COLO668 (cell line): ENCODE data around the gene RPS15.

Source experiments
- DNase-seq: peaks from one replicate; lab custom pipeline; 2025; ENCODE audit not compliant: unreplicated experiment; lab: John Stamatoyannopoulos, UW

Gene RPS15

GRCh38 chr19:1433119-1434039 is 4.8 kb upstream of the RPS15 start:
- no peak for DNase-seq

- no peak for DNase-seq
Measured at GRCh38 chr19:1434040-1434366, 4.2 kb upstream of the RPS15 start.

- no peak for DNase-seq
Measured at GRCh38 chr19:1434577-1435060, 3.6 kb upstream of the RPS15 start.

- no peak for DNase-seq
Measured at GRCh38 chr19:1435378-1435989, 2.7 kb upstream of the RPS15 start.

GRCh38 chr19:1437609-1438008 is 587 bp upstream of the RPS15 start:
- DNase-seq: no peak

- no peak for DNase-seq
Measured at GRCh38 chr19:1438933-1439354, 748 bp downstream of the RPS15 start.

GRCh38 chr19:1439525-1440417 is 1.6 kb downstream of the RPS15 start:
- DNase-seq: peak; percentile 30

- no peak for DNase-seq
Measured at GRCh38 chr19:1440418-1440801, 2.2 kb downstream of the RPS15 start.

GRCh38 chr19:1441022-1441426 is 2.8 kb downstream of the RPS15 start:
- DNase-seq: no peak

GRCh38 chr19:1441677-1442438 is 3.7 kb downstream of the RPS15 start:
- DNase-seq: no peak

- peak; percentile 77 for DNase-seq
Measured at GRCh38 chr19:1445185-1445931, 7.2 kb downstream of the RPS15 start.

- peak; percentile 36 for DNase-seq
Measured at GRCh38 chr19:1445932-1446712, 7.9 kb downstream of the RPS15 start.

- DNase-seq: no peak
Measured at GRCh38 chr19:1446713-1447481, 8.7 kb downstream of the RPS15 start.

- no peak for DNase-seq
Measured at GRCh38 chr19:1447504-1447903, 9.3 kb downstream of the RPS15 start.

- no peak for DNase-seq
Measured at GRCh38 chr19:1447944-1448343, 9.7 kb downstream of the RPS15 start.

GRCh38 chr19:1449467-1450442 is 11.6 kb downstream of the RPS15 start, which contains the start of gene APC2:
Gene APC2, plus strand, starts transcription at chr19:1450121. Its CDS starts 2,881 bp downstream, at chr19:1453002.
- peak; percentile 27 for DNase-seq
